ENCODE results near the gene TGM4.
"Not testable (repeated sequence)": the region's sequence is repeated elsewhere in the genome, so short reads cannot be mapped to it uniquely, and the experiment has no call there.

The TGM4 gene

DNA sequence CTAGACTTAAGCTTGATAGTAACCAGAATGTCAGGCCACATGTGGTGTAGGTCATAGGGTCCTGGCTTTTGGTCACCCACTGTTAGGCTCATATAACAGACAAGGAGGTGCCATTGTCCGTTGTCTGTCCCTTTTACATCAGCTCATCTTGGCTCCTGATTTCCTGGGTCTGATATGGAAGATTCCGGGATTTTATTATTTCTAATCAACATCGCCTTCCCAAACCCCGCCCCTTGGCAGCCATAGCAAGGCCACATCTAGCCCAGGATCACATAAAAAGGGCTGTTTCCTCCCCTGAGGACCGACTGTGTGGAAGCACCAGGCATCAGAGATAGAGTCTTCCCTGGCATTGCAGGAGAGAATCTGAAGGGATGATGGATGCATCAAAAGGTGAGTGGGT is at the start of gene TGM4:
Gene TGM4, plus strand, starts transcription at position 301 of the 400 bp plus-strand sequence. Its CDS starts 71 bp downstream, at position 372.
- DNase-seq (ENCODE audit: low read depth in 3 of 3), result no peak

DNA sequence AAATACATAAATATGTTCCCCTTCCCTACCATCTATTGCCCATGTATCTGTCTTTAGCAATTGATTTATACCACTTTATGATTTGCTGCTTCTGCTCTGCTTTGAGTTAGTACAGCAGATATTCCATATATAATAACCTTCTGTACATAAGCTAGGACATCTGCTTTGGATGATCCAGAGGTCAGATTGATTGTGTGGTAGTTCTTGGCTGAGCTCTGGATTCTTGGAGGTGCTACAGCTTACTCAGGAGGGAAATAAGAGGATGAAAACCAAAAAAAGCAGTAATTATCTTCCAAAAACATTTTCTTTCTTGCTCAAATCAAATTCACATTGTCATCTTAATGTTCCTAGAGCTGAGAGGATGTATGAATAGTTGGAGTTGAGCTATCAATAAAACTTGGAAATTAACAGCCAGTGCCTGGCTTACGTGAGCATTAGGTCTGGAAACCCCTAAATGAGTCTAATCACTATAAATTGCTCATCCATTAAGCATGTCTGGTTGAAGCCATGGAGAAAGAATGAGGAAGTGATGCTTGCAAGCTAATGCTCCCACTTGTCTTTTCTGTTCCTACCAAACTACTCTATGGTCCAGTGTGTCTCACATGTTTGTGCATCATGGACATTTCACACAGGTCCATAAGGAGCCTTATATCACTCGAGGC is 49.0 kb upstream of the TGM4 start:
- DNase-seq (ENCODE audit: low read depth in 3 of 3), result no peak

DNA sequence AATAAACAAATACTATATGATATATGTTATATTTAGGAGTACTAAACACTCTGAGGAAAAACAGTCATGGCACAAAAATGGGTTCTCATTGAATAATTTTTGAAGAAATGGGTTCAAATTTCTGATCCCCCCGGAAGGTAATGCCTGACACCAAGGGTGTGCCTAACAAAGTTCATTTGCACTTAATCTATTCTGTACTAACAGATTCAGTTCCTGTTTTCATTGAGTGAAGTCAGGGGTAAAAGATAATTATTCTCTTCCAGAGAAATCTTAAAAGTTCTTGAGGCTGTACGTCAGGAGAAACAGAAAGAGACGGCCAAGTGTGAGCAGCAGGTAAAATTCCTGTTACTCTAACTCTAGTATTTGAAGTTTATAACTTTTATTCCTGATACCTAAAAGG is 47.2 kb upstream of the TGM4 start:
- DNase-seq (ENCODE audit: low read depth in 3 of 3), result no peak

DNA sequence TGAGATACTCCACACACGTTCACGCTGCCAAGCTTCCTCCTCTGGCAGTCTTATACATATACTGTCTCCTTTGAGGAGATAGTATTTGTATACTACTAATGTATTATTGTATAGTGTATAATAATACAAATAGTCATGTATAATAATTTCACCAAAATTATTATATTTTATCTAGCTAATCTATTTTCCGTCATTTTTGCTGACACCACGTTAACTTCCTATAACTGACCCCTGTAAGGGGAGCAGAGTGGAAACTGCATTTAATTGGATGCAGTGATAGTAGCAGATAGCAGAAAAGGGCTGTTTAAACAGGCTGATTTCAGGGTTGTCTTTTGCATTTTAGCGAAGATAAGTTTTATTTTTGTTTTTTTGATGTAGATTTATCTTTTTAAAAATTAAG is 43.2 kb upstream of the TGM4 start:
- DNase-seq (ENCODE audit: low read depth in 3 of 3), result no peak

GRCh38 chr3:44832032-44832431 is 42.4 kb upstream of the TGM4 start:
- no peak for DNase-seq (ENCODE audit: low read depth in 3 of 3)

DNA sequence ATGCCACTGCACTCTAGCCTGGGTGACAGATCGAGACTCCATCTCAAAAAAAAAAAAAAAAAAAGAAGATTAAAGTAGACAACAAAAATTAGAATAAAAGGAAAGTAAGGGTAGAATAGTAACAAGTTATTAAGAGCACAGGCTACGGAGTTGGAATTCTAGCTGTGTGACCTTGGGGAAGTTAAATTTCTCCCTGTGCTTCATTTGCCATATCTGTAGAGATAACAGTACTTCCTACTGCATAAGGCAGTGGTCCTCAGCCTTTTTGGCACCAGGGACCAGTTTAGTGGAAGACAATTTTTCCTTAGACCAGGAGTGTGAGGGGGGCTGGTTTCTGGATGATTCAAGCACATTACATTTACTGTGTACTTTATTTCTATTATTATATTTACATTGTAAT is 41.4 kb upstream of the TGM4 start:
- DNase-seq (ENCODE audit: low read depth in 3 of 3), result no peak

- DNase-seq (ENCODE audit: low read depth in 3 of 3), result no peak
These were observed 41.0 kb upstream of the TGM4 start for GRCh38 chr3:44833394-44833793.

- no peak for DNase-seq (ENCODE audit: low read depth in 3 of 3)
These were observed 38.7 kb upstream of the TGM4 start for GRCh38 chr3:44835684-44836083.

DNA sequence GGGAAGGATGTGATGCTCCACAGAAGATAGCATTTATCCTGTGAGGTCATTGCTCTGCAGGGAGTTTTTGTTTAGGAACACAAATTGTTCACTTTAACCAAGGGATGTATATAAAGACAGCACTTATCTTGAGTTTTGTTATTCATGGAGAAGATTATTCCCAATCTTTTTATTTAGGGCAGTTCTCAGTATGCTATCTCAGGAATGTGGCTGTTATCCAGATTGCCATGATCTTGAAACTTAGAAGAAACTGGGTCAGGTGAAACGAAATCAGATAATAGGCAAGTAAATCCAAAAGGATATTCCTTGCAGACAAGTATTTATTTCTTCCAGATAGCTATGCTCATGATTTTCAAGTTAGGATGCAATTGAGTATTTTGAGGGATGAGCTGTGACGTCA is 32.0 kb upstream of the TGM4 start:
- DNase-seq (ENCODE audit: low read depth in 3 of 3), result no peak

DNA sequence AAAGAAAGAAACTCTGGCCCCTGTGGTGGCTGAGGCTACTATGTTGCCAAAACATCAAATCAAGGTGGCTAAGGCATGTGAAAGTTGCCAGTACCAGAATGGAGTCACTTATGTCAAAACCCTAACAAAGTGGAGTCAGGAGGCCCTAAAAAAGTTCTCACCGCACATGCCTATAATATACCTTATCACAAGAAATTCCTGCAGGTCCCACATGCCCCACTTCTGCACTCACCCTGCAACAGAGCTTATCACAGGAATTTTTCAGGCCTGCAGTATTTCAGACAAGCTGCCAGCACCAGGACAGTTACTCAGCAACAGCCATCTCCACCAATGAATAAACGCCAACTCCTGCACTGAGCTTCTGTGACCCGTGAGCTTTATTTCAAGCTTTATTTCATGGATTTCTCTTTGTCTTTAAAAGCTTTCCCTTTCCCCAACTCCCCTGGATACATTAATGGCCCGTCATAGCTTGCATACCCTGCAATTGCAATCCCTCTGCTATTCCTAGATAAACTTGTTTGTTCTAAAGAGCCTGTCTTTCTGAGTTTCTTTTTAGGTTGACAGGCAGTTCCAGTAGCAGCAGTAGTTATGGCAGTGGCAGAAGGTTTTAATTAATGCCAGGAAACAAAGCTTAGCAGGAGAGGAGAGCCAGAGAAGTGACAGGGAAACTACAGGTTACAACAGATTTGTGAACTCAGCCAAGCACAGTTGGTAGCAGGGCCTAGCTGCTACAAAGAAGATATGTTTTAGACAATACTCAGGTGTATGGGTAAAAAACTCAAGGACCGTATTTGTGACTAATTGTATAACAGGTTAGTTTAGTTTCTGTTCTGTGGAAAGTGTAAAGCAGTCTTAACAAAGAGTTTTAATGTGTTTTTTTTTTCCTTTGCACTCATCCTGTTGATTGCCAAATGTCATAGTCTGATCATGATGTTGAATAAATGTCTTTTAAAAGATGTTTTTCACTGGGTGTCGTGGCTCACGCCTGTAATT is 28.6 kb upstream of the TGM4 start:
- DNase-seq (ENCODE audit: low read depth in 3 of 3), result no peak

DNA sequence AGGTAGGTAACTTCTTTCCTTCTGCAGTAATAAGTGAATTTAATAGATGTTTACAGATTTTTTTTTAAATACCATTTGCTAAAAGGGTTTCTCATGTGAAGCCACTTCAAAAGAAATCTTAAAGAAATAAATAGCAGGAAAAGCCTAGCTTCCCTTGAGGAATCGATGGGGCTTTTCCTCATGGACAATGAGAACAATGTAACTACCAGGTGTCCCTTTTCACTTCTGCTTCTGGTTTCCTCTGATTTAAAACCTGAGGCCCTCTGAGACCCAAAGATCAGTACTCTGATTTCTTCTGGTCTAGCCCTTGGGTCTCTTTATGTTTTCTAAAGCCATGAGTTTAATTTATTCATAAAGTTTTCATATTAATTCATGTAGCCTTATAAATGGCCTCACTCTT is 25.8 kb upstream of the TGM4 start:
- no peak for DNase-seq (ENCODE audit: low read depth in 3 of 3)

- not testable (repeated sequence) for DNase-seq (ENCODE audit: low read depth in 3 of 3)
These were observed 17.7 kb upstream of the TGM4 start for GRCh38 chr3:44856663-44857062.

DNA sequence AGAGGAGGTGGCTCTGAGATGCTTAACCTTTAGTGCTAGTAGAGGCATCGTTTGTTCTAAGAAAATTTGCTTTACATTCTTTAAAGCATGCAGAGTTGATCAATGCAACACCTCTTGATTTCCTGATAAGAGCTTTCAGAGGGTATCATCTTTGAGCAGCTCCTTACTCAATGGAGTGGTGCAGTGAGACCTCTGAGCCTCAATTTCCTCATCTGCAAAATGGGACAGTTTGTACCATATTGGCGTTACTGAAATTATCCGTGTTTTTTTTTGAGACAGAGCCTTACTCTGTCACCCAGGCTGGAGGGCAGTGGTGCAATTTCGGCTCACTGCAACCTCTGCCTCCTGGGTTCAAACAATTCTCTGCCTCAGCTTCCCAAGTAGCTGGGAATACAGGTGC is 14.3 kb upstream of the TGM4 start:
- DNase-seq (ENCODE audit: low read depth in 3 of 3), result no peak

DNA sequence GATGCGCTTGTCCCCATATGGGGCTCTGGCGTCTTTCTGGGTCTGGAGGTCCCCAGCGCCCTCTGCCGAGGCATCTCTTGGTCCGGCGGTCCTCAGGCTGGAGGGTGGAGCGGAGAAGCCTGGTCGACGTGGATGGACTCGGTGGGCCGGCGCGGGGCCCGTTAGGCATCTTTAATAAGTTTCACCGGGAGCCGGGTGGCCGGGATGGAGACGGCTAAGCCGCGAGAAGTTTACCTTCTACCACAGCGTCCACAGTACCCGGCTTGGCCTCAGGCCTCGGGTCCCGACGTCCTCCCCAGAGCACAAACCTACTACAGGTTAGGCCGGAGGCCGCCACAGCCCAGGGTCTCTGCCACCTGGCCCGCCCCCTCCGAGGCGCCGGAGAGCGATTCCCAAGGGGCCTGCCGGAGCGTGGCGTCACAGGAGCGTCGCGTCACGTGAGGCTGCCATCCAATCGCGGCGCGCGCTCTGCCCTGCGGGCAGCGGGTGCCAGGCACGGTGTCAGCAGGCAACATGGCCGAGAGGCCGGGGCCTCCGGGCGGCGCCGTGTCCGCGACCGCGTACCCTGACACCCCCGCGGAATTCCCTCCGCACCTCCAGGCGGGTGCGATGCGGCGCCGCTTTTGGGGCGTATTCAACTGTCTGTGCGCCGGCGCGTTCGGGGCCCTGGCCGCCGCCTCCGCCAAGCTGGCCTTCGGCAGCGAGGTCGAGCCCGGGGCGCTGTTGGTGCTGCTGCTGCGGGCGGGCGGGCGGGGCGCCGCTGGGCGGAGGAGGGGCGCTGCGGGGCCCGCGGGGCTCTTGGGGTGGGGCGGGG is 12.8 kb upstream of the TGM4 start, which contains the start of gene TMEM42:
Gene TMEM42, plus strand, starts transcription at position 501 of the 814 bp plus-strand sequence. Its CDS starts 13 bp downstream, at position 514.
- peak; percentile 71 to 87 (median 73) for DNase-seq (ENCODE audit: low read depth in 3 of 3)

DNA sequence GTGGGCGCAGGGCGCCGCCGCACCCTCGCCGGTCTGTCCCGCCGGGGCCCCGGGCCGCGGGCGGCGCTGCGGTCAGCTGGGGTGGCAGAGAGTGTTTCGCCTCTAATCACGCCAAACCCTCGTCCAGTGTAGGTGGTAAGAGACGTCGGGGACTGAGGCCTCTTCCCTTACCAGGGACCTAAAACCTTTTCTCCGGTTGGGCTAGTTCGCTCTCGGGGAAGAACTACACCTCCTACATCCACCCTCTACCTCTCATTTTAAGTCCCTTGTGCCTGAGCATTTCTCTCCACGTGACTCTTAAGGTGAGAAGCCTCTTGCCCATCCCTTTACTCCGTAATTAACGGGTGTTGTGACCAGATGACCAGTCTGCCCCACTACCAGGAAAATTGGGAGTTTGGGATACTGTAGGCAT is 12.2 kb upstream of the TGM4 start:
- no peak for DNase-seq (ENCODE audit: low read depth in 3 of 3)

GRCh38 chr3:44865272-44866035 is 9.0 kb upstream of the TGM4 start:
- no peak for DNase-seq (ENCODE audit: low read depth in 3 of 3)

DNA sequence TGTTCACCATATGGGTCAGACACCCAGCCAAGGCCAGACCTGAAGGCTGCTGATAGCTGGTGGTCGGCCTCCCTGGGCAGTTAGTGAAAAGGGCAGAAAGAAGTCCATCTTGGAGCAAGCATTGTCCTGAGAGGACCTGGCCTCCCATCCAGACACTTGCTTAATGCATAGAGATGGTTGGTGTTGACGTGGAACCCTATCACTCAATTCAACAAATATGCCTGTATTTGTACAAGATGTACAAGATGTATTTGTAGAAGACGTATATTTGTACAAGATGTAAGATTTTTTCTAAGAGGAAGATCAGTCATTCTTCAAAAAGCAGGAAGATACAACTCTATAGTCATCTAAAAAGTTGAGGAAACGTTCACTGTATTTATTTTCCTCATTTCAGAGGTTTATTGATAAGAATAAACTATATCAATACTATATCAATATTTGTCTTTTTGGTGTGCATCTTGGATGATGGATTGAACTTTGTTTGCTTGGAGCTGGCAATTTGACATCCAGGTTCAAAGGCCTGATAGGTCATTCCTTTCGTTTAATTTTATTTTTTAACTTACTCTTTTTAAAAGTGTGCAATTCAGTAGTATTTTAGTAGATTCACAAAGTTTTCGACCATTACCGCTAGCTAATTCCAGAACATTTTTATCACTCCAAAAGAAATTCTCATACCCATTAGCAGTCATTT is 6.8 kb upstream of the TGM4 start:
- DNase-seq (ENCODE audit: low read depth in 3 of 3), result no peak

DNA sequence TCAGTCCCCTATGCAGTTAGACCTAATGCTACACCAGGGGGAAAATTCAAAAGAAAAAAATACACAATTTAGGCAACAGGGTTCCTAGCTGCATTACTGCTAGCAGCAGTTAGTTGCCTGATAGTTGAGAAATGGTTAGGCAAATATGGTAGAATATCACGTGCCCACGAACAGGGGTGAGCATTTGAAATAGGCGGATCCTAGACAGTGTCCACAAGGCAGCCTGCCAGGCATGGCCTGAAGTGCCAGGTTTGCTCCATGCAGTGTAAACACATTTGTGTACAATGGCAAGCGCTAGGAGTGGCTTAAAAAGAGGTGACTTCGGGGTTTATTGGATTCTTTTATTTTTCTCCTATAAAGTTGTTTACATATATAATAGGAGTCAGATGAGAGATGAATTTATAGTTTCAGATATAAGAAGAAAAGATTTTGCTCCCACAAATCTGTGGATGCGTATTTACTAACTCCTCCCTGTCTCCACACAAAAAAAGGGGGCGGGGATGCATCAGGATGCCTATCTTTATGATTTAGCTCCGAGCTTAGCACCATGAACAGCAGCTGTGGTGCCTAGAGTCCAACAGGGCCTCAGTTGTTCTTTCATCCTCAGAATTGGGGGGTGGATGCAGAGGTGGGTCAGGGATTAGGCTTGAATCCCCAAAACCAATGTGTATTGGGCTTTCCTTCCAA is 3.9 kb upstream of the TGM4 start:
- DNase-seq (ENCODE audit: low read depth in 3 of 3), result no peak

- no peak for DNase-seq (ENCODE audit: low read depth in 3 of 3)
These were observed 1.2 kb downstream of the TGM4 start for GRCh38 chr3:44875596-44875995.

- no peak for DNase-seq (ENCODE audit: low read depth in 3 of 3)
These were observed 2.9 kb downstream of the TGM4 start for GRCh38 chr3:44877333-44877732.
